Mesothelial cell of epicardium (in vitro differentiated cells): ENCODE data around the gene PTPRU. TPM values are rescaled to one million over a fixed set of nuclear protein-coding genes. Genes with fewer than 3 reads are reported as not detected.

ENCODE experiments used
- DNase-seq, 2 experiments: peaks; one replicate each; pipeline ENCODE4 v3.0.0; 2021; ENCODE audit warnings: low spot score in 2 of 2; ENCODE audit not compliant: unreplicated experiment in 2 of 2
- H3K27ac Mint-ChIP-seq: 2 replicates; pipeline ENCODE4 v1.8.0; 2021; ENCODE audit warnings: mixed read lengths
- H3K27me3 Mint-ChIP-seq: 2 replicates; pipeline ENCODE4 v1.8.0; 2021; ENCODE audit warnings: low read depth, mixed read lengths
- H3K36me3 Mint-ChIP-seq: 2 replicates; pipeline ENCODE4 v1.8.0; 2021; ENCODE audit warnings: mixed read lengths
- H3K4me1 Mint-ChIP-seq: 2 replicates; pipeline ENCODE4 v1.8.0; 2021; ENCODE audit warnings: mixed read lengths
- H3K4me3 Mint-ChIP-seq: 2 replicates; pipeline ENCODE4 v1.8.0; 2021; ENCODE audit warnings: mild to moderate bottlenecking, moderate library complexity, mixed read lengths
- H3K9me3 Mint-ChIP-seq: 2 replicates; pipeline ENCODE4 v1.8.0; 2021; ENCODE audit warnings: mixed read lengths
- CTCF ChIP-seq: fragments of 200-600 bp; sonication (generic); IDR thresholded peaks from one replicate; pipeline ENCODE4 v1.5.0; 2021; ENCODE audit warnings: antibody characterized with exemption; ENCODE audit not compliant: unreplicated experiment
- total RNA-seq: library from RNA; stranded (reverse); gene quantifications from 3 replicates; pipeline ENCODE4 v1.2.1, GENCODE V29; 2021

The PTPRU gene
- total RNA-seq, 1 donor from 2014 or later: 151 TPM

- no peak overlapping the region for H3K27ac Mint-ChIP-seq
- H3K9me3 Mint-ChIP-seq: no peaks in the 10 kb centered on the region
- H3K36me3 Mint-ChIP-seq: peaks cover 40% of the 10 kb centered on the region
- TF ChIP-seq CTCF: no peak
- DNase-seq: no peak
- no peaks in the 10 kb centered on the region for H3K27me3 Mint-ChIP-seq
- H3K4me1 Mint-ChIP-seq: no peaks in the 10 kb centered on the region
- H3K4me3 Mint-ChIP-seq: no peak overlapping the region
These were observed 87.3 kb downstream of the PTPRU start for GRCh38 chr1:29323636-29324035.

DNA sequence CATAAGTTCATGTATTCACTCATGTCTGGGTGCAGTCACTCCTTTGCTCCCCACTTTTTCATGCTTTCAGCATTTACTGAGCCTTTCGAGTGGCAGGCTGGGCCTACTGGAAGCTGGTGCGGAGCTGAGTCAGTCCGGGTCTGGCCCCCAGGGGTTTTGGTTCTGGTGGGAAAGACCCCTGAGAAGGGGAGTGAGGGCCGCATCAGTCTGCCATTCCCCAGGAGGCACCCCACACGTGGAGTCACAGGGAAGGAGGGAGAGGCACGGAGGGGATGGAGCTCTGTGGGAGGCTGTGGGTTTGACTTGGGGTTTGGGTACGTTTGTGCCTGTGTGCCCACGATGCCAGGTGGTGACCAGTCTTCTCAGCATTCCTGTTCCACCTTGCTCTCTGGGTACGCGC lies 87.9 kb downstream of the PTPRU start:
- no peak overlapping the region for H3K4me3 Mint-ChIP-seq
- no peaks in the 10 kb centered on the region for H3K4me1 Mint-ChIP-seq
- H3K9me3 Mint-ChIP-seq: no peaks in the 10 kb centered on the region
- peaks cover 37% of the 10 kb centered on the region for H3K36me3 Mint-ChIP-seq
- H3K27me3 Mint-ChIP-seq: no peaks in the 10 kb centered on the region
- DNase-seq: no peak
- H3K27ac Mint-ChIP-seq: no peak overlapping the region
- no peak for TF ChIP-seq CTCF

GRCh38 chr1:29324771-29325351 lies 88.5 kb downstream of the PTPRU start:
- H3K36me3 Mint-ChIP-seq: peaks cover 37% of the 10 kb centered on the region
- no peak overlapping the region for H3K4me3 Mint-ChIP-seq
- H3K4me1 Mint-ChIP-seq: no peaks in the 10 kb centered on the region
- H3K9me3 Mint-ChIP-seq: no peaks in the 10 kb centered on the region
- peak overlapping the region; percentile 21 for H3K27ac Mint-ChIP-seq
- TF ChIP-seq CTCF: no peak
- H3K27me3 Mint-ChIP-seq: no peaks in the 10 kb centered on the region
- DNase-seq: no peak

GRCh38 chr1:29325675-29326074 lies 89.4 kb downstream of the PTPRU start:
- H3K4me1 Mint-ChIP-seq: no peaks in the 10 kb centered on the region
- H3K36me3 Mint-ChIP-seq: peaks cover 34% of the 10 kb centered on the region
- H3K27ac Mint-ChIP-seq: no peak overlapping the region
- no peaks in the 10 kb centered on the region for H3K9me3 Mint-ChIP-seq
- H3K27me3 Mint-ChIP-seq: no peaks in the 10 kb centered on the region
- no peak for DNase-seq
- H3K4me3 Mint-ChIP-seq: no peak overlapping the region
- no peak for TF ChIP-seq CTCF

GRCh38 chr1:29326123-29326522 lies 89.8 kb downstream of the PTPRU start:
- Mint-ChIP-seq H3K27me3 (no peaks in the 10 kb centered on the region), H3K4me1 (no peaks in the 10 kb centered on the region), H3K4me3 (no peak overlapping the region), H3K36me3 (peaks cover 34% of the 10 kb centered on the region), H3K9me3 (no peaks in the 10 kb centered on the region), H3K27ac (no peak overlapping the region)
- no peak for DNase-seq
- TF ChIP-seq CTCF: no peak
